GM21367 (cell line): ENCODE results near the gene TTC3.
"Not testable (repeated sequence)": the region's sequence is repeated elsewhere in the genome, so short reads cannot be mapped to it uniquely, and the experiment has no call there.

Experiments used
- ATAC-seq: cut with Tn5 transposase; IDR thresholded peaks from one replicate; pipeline ENCODE4 v1.9.1; 2021; ENCODE audit not compliant: unreplicated experiment

Gene TTC3

DNA sequence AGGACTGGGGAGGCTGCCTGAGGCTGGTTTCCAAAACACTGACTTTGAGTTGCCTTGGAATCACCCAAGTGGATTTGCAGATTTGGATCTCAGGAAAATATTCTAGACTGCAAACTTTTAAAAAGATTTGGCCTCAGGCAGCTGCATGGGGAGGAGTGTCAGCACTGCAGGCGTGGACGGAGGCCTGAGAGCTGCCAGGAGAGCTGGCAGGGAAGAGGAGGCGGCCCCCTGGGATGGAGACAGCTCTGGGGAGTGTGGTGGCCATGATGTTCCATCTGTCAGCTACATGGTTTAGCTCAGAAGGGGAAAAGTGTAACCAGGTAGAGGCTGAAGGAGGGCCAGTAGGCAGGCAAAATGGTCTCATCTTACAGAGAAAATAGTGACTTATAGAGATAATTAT, 122.0 kb downstream of the TTC3 start:
- ATAC-seq = no peak

DNA sequence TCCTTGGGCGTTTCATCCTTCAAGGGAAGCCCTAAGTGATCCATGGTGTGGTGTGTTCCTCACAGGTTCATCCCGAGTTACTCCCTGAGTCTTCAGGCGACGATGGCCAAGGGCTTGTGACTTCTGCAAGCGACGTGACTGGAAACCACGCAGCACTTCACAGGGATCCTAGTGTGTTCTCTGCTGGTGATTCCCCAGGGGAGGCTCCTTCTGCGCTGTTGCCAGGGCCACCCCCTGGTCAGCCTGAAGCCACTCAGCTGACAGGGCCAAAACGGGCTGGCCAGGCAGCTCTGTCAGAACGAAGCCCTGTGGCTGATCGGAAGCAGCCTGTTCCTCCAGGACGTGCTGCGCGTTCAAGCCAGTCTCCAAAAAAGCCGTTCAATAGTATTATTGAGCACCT, 122.6 kb downstream of the TTC3 start:
- no peak for ATAC-seq

DNA sequence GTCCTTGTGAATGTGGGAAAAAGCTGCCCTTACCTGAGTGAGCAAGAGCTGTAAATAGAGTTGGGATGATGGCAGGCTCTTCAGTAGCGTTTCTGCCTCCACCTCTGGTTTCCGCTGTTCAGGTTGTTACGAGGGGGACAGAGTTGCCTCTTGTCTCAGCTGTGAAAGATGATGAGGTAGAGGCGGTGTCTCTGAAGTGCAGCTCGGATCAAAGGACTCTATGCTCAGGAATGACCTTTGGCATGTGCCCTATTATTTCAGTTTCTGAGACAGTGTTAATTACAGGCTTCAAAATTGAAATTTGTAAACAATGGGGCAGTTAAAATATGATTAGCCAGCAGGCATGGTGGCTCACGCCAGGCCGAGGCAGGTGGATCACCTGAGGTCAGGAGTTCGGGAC, 123.8 kb downstream of the TTC3 start:
- ATAC-seq = no peak

DNA sequence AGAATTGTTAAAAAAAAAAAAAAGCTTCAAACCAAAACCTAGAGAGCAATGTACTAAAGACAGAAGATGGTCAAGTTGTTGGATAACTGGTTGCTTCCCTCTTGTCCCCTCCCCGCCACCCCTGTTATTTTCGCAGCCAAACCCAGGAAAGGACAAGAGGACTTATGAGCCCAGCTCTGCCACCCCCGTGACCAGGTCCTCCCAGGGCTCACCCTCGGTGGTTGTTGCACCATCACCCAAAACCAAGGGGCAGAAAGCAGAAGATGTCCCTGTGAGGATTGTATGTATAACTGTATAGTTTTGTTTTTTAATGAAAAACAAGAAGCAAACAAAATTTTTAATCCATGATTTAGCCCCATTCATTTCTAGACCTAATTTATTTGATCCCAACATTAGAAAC, 124.7 kb downstream of the TTC3 start:
- no peak for ATAC-seq

DNA sequence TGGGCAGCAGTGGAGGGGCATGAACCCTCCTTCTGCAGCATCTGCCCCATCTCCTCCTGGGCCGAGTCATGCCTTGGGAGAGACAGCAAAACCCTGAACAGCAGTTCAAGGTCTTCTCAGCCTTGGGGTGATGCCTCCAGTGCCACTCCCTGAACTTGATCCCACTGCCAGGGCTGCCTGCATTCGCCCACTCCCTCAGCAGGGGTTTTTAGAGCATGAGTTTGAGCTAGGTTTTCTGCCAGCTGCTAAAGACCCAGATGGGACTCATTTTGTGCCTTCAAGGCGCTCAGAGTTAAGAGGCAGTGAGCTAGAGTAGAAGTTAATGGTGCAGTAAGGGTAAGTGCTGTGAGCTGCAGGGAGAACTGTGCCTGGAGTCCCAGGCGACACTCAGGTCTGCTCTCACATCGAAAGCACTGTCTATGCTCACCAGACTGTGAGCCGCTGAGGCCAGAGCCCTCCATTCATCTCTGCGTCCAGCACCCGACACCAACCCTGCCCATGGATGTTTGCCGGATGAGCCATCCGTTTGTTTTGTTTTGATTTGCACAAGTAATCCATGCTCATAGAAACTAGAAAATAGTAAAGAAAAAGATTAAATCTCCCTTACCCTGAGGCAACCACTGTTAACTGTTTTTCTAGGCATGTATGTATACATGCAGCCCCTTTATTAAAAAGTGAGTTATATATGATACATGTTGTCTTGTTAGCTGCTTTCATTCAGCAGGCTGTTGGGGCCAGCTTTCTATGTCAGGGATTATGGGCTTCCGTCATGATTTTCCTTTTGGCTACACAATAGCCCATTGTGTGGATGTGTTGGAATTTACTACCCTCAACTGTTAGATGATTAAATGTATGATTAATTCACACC, 126.2 kb downstream of the TTC3 start:
- no peak for ATAC-seq

DNA sequence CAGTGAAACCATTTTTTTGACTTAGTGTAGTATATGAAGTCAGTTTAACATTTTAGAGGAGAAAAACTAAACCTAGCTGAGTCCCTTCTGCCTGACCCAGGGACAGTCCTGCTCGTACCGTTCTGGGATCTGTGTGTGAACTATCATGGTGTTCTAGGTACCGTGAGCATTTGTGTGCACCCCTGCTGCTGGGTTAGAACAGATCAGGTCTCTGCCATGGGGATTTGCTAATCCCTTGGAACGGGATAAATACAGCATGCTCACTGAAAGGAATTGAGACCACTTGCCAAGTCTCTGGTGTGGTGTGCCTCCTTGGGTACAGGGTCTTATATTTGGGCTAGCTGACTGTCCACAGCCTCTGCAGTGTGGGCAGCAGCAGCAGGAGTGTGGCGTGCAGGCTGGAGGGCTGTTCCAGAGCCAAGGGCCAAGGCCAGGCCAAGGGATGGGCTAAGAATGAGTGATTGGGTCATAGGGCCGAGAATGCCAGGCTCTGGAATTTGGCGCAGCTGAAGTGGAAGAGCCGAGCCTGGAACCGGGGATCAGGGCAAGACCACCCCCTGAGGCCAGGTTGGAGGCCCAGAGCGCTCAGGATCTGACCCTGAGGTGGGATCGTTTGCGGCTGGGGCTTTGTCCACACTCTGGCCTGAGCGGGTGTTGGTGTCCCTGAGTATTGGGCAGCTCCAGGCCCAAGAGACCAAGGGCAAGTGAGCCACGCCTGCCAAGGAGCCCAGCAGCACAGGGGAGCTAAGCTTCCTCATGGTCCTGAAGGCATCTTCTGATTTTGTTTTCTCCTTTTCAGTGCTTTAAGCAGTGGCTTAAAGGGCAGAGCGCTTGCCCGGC, 127.8 kb downstream of the TTC3 start:
- no peak for ATAC-seq

GRCh38 chr21:37202221-37203110, 129.4 kb downstream of the TTC3 start:
- no peak for ATAC-seq

- ATAC-seq = no peak
Observed at GRCh38 chr21:37204580-37204979, 131.5 kb downstream of the TTC3 start.

- ATAC-seq = no peak
Observed at GRCh38 chr21:37206496-37206895, 133.4 kb downstream of the TTC3 start.

GRCh38 chr21:37207441-37208009, 134.5 kb downstream of the TTC3 start:
- peak; percentile 47 for ATAC-seq

GRCh38 chr21:37208056-37208721, 135.1 kb downstream of the TTC3 start:
- peak; percentile 51 for ATAC-seq

DNA sequence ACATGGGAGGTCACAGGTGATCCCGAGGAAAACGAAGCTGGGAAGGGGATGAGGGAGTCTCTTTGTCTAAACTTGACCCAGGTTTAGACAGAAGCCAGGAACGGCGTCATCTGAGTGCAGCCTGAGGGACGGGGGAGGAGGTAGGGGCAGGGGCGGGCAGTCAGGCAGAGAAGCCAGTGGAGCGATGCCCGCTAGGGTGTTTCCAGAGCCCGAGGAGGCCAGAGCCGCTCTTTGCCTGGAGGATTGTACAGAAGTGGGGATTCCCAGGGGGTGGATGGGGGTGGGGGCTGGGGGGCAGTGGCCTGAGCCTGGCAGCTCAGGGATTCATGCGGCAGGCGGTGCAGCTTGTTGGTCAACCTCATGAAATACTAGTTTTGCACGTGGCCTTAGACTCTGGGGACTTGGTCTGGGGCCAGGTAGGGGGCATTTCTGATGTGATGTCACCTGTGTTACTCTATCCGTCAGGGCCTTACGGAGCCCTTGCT, 135.7 kb downstream of the TTC3 start:
- ATAC-seq = no peak

GRCh38 chr21:37210130-37210529, 137.1 kb downstream of the TTC3 start:
- ATAC-seq = no peak

DNA sequence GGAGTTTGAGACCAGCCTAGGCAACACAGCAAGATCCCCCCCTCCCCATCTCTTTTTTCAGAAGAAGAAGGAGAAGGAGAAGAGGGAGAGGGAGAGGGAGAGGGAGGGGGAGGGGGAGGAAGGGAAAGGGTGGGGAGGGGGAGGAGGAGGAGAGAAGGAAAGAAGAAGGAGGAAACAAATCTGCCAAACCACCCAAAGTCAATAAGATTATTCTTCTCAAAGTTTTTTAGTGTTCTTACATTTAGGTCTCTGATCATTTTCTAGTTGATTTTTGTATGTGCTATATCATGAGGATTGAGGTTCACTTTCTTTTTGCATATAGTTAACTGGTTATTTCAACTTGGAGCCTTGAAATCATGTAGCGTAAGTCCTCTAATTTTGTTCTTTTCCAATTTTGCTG, 137.7 kb downstream of the TTC3 start:
- ATAC-seq = no peak

- no peak for ATAC-seq
Observed at GRCh38 chr21:37214952-37215351, 141.9 kb downstream of the TTC3 start.

DNA sequence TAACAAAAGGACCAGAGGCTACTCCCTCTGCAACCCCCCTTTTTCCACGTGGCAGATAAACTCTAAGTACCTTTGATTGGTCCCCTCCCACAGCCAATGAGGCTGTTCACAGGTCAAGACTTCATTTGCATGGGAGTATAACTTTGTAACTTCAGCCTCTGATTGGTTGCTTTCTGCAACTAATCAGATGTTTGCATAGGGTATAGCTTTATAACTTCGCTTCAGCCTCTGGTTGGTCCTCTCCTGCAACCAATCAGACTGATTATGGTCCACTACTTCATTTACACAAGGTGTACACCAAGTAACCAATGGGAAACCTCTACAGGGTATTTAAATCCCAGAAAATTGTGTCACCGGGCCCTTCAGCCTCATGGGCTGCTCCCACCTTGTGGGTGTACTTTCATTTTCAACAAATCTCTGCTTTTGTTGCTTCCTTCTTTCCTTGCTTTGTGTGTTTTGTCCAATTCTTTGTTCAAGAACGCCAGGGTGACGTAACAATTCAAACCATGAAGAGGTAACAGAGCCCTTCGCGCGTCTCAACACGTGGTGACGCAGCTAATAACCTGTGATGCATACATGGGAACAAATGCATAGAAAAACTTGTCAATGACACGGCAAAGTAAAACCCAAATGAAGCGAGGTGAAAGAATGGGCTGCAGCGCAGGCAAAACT, 146.8 kb downstream of the TTC3 start:
- no peak for ATAC-seq

DNA sequence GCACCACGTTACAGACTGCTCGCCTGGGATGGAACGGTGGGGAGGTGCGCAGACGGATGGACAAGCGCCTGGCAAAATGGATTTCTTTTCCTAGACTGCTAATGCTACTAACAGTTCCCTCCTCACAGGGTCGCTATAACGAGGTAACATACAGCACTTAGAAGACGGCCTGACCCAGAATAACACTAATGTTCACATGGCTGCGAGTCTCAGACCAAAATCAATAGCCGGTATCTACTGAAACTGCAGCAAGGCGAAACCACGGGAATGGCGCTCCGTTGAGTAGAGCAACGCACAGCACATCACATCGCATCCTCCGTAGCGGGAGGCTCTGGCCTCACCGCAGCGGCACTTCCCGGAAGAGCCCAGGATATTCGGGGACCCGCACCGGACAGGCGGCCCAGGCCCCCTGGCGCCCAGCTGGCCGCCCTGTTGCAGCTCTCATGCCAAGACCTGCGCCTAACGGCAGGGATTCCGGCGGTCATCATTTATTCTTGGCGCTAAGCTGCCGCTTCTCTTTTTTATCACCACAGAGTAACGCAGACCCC, 147.5 kb downstream of the TTC3 start:
- ATAC-seq = peak; percentile 35

GRCh38 chr21:37220981-37221664, 148.1 kb downstream of the TTC3 start:
- ATAC-seq = peak; percentile 64

- ATAC-seq = not testable (repeated sequence)
Observed at GRCh38 chr21:37222248-37222647, 149.2 kb downstream of the TTC3 start.
